ENCODE results near the gene ANP32A. TPM values are rescaled to one million over a fixed set of nuclear protein-coding genes. Genes with fewer than 3 reads are reported as not detected.

ANP32A gene
- total RNA-seq, 1 donor from 2014 or later: 55.2 TPM

DNA sequence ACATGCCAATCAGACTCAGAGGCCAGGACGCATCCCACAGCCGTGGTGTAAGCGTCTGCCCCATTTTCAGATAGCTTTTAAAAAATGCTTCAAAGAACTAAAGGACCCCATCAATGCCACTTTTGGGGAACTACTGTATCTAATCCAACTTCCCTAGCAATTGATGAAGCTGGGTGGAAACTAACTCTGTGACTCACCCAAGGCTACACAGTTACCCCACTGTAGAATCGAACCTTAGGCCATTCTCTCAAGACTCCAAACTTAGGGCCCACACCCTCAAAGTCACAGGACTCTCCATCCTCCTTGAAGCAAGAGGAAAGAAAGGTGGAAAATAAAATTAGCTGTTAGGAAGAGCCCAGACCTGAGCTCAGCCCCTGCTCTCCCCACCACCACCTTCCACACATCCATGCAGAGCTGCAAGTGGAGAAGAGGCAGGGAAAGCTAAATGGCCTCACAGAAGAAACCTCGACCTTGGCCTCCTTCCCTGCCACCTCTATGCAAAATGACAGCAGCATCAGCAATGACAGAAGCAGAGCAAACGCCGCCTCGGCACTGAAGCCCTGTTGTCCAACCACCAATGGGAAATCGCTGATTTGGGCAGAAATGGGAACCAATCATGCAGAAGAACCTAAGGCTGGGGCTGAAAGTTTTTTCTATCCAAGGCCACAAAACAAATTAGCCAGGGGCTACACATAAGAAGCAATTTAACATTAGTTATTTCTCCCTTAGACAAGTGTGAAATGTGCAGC lies 22.2 kb downstream of the ANP32A start:
- Histone ChIP-seq H3K4me1 (peaks cover 81% of the 10 kb centered on the region), H3K36me3 (no peaks in the 10 kb centered on the region), H3K27me3 (no peaks in the 10 kb centered on the region), H3K9me3 (no peaks in the 10 kb centered on the region), H3K4me3 (no peak overlapping the region), H3K27ac (no peak overlapping the region)
- intact Hi-C loops (cut with DNase I): no loop called here
- DNase-seq (ENCODE audit: extremely low spot score in 2 of 2): no peak
- no peak for TF ChIP-seq POLR2AphosphoS5 (IDR thresholded peaks at IDR 0.05; ENCODE audit: insufficient read depth in 1 of 2, low read depth in 1 of 2)

DNA sequence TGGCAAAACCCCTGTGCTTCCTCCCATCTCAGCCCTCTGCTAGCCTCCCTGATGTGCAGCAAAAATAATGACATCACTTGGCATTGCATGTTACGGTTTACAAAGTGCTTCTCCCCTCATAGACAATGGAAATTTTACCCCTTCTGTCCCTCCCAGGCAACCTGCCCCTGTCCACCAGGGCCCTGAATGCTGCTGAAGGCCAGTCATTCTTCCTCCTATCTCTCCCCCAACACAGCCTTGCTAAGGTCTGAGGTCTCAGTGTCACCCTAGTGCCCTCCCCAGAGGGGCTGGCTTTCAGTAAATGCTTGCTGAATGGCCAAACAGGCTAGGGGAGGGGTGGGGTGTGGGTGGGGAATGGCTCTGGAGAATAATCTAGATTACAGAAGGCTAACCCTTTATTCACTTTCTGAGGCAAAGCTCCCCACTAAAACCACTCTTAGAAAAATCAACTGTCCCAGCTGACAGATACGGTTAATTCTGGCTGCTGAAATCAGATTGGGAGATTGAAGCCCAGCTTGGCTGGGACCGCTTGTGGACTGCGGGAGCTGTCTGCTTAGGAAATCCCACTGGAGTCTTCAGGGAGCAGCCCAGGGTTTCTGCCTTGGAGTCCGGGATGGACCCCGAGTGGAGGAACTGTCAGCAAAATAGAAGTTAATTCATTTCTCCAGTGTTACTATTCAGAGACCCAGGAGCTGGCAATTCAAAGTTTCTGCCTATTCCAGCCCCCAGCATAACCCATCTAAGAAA lies 22.9 kb downstream of the ANP32A start:
- peaks cover 84% of the 10 kb centered on the region for H3K4me1 ChIP-seq
- TF ChIP-seq, protein P1, sequence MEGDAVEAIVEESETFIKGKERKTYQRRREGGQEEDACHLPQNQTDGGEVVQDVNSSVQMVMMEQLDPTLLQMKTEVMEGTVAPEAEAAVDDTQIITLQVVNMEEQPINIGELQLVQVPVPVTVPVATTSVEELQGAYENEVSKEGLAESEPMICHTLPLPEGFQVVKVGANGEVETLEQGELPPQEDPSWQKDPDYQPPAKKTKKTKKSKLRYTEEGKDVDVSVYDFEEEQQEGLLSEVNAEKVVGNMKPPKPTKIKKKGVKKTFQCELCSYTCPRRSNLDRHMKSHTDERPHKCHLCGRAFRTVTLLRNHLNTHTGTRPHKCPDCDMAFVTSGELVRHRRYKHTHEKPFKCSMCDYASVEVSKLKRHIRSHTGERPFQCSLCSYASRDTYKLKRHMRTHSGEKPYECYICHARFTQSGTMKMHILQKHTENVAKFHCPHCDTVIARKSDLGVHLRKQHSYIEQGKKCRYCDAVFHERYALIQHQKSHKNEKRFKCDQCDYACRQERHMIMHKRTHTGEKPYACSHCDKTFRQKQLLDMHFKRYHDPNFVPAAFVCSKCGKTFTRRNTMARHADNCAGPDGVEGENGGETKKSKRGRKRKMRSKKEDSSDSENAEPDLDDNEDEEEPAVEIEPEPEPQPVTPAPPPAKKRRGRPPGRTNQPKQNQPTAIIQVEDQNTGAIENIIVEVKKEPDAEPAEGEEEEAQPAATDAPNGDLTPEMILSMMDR (IDR thresholded peaks at IDR 0.05): no peak
- TF ChIP-seq POLR2AphosphoS5 (IDR thresholded peaks at IDR 0.05; ENCODE audit: insufficient read depth in 1 of 2, low read depth in 1 of 2): no peak
- no peak for TF ChIP-seq POLR2A (IDR thresholded peaks at IDR 0.05)

DNA sequence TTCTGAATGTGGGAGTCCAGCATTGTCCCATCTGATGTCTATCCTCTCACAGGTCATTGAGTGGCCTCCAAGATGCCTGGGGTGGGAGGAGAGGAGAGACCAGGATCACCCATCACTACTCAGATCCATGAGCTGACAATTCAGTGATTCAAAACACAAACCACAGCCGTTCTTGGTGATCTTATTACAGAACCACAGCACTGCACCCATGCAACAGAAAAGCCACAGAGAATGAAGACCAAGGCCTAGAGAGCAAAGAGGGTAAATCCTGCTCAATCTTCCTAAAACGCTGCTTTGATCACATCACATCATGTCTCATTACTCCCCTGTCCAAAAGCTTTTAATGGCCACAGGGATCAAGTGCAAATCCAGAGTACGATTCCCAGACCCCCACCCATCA lies 23.5 kb downstream of the ANP32A start:
- no peak for TF ChIP-seq POLR2A (IDR thresholded peaks at IDR 0.05)
- H3K36me3 ChIP-seq: no peaks in the 10 kb centered on the region
- H3K4me3 ChIP-seq: no peak overlapping the region
- no peaks in the 10 kb centered on the region for H3K9me3 ChIP-seq
- peaks cover 84% of the 10 kb centered on the region for H3K4me1 ChIP-seq
- no peak for DNase-seq (ENCODE audit: extremely low spot score in 2 of 2)
- intact Hi-C loops (cut with DNase I): no loop called here
- H3K27me3 ChIP-seq: no peaks in the 10 kb centered on the region
- peak overlapping the region; percentile 39 for H3K27ac ChIP-seq

More for the DNA sequence above, 22.9 kb downstream of the ANP32A start:
- intact Hi-C loops (cut with DNase I): no loop called here
- H3K9me3 ChIP-seq: no peaks in the 10 kb centered on the region
- peak overlapping the region; percentile 39 for H3K27ac ChIP-seq
- no peak for DNase-seq (ENCODE audit: extremely low spot score in 2 of 2)
- H3K4me3 ChIP-seq: no peak overlapping the region
- no peaks in the 10 kb centered on the region for H3K27me3 ChIP-seq
- H3K36me3 ChIP-seq: no peaks in the 10 kb centered on the region

DNA sequence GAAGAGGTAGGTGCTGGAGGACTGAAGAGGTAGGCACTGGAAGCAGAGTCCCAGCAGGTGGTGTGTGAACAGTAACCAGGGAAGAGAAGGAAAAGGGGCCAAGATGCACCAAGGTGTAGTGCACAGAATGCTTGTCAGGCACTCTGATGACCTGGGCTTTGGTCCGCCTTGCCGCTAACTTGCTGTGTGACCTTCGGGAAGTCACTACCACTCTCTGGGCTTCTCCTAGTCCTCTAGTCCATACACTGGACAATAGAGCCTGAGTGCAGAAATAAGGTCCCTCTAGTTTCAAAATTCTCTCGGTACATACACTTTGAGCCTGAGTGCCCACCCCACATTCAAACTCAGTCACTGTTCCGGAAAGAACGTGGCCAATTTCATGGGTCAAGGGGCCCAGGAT lies 24.1 kb downstream of the ANP32A start:
- TF ChIP-seq POLR2AphosphoS5 (IDR thresholded peaks at IDR 0.05; ENCODE audit: insufficient read depth in 1 of 2, low read depth in 1 of 2) (no peak), POLR2A (IDR thresholded peaks at IDR 0.05) (no peak)
- TF ChIP-seq, protein P1 (IDR thresholded peaks at IDR 0.05): no peak
- intact Hi-C loops (cut with DNase I): no loop called here
- Histone ChIP-seq H3K4me1 (peaks cover 84% of the 10 kb centered on the region), H3K4me3 (no peak overlapping the region), H3K27ac (peak overlapping the region; percentile 90), H3K36me3 (no peaks in the 10 kb centered on the region), H3K27me3 (no peaks in the 10 kb centered on the region), H3K9me3 (no peaks in the 10 kb centered on the region)
- DNase-seq (ENCODE audit: extremely low spot score in 2 of 2): no peak

DNA sequence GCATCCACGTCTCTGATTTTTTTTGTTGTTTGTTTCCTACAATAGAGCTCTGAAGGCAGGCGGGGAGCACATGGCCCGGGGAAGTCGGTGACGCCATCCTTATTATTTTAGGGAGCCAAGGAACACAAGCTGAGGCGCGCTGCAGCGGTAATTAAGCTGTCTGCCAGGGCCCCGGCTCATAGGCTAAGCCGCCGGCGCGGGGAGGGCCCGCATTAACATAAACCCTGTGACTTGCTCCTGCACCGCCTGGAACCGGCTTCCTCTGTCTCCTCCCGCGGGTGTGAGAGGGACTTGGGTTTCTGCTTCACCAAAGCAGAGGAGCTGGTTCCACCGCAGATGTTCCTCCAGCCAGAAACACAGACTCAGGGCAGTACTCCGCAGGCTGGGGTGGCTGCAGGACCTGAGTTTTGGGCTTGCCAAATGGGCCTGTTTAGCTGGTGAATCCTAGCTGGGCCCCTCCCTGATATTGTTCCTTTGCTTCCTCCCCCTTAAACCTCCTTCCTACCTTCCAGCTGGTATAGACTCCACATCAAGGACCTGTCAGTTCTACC lies 25.3 kb downstream of the ANP32A start:
- H3K4me3 ChIP-seq: peak overlapping the region; percentile 7 to 9
- intact Hi-C loops (cut with DNase I): no loop called here

More for the DNA sequence above, 25.3 kb downstream of the ANP32A start:
- H3K27me3 ChIP-seq: no peaks in the 10 kb centered on the region
- TF ChIP-seq POLR2AphosphoS5 (IDR thresholded peaks at IDR 0.05; ENCODE audit: insufficient read depth in 1 of 2, low read depth in 1 of 2) (peak; percentile 84 to 96), POLR2A (IDR thresholded peaks at IDR 0.05) (peak in 1 of 2 donors; percentile 23)
- TF ChIP-seq, protein P1 (IDR thresholded peaks at IDR 0.05): no peak
- DNase-seq (ENCODE audit: extremely low spot score in 2 of 2): peak in 1 of 2 donors; percentile 97
- no peaks in the 10 kb centered on the region for H3K9me3 ChIP-seq
- peak overlapping the region; percentile 90 for H3K27ac ChIP-seq
- H3K36me3 ChIP-seq: no peaks in the 10 kb centered on the region
- peaks cover 86% of the 10 kb centered on the region for H3K4me1 ChIP-seq

All from vagina (tissue), 2 donors.